ENCODE measurements around the gene SULF2.

The SULF2 gene

DNA sequence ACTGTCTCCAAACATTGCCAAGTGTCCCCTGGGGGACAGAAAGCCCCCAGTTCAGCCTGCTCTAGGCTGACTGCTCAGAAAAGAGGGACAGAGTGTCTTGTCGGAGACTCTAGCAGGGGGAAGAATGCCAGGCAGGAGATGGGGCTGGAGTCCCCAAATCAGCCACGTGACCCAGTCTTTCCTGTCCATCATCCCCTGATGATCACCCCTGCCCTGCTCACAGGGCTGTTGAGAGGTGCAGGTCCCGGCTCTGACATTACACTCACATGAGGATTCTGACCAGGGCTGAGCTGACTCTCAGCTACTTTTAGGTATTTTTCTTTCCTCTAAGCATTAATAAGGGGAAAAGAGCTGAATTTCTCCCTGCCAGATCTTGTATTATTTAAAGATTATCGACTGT is 115.8 kb downstream of the SULF2 start:
- FAIRE-seq (no peak), DNase-seq (ENCODE audit: insufficient read length, low spot score) (no peak)
- TF ChIP-seq, protein P1, sequence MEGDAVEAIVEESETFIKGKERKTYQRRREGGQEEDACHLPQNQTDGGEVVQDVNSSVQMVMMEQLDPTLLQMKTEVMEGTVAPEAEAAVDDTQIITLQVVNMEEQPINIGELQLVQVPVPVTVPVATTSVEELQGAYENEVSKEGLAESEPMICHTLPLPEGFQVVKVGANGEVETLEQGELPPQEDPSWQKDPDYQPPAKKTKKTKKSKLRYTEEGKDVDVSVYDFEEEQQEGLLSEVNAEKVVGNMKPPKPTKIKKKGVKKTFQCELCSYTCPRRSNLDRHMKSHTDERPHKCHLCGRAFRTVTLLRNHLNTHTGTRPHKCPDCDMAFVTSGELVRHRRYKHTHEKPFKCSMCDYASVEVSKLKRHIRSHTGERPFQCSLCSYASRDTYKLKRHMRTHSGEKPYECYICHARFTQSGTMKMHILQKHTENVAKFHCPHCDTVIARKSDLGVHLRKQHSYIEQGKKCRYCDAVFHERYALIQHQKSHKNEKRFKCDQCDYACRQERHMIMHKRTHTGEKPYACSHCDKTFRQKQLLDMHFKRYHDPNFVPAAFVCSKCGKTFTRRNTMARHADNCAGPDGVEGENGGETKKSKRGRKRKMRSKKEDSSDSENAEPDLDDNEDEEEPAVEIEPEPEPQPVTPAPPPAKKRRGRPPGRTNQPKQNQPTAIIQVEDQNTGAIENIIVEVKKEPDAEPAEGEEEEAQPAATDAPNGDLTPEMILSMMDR (IDR thresholded peaks at IDR 0.05; ENCODE audit: insufficient read depth, missing control alignments): no peak

DNA sequence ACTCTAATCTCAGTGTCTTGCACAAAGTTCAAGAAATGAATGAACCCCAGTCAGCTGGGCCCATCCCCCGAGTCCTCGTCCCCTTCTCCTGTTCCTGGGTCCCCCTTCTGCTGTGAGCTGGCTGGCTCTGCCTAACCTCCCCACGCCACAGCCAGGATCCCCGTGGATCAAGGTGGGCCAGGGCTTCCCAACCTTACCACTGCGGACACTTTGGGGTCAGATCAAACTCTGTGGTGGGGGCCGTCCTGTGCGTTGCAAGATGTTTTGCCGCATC is 116.2 kb downstream of the SULF2 start:
- FAIRE-seq: no peak
- DNase-seq (ENCODE audit: insufficient read length, low spot score): no peak
- TF ChIP-seq, protein P1 (IDR thresholded peaks at IDR 0.05; ENCODE audit: insufficient read depth, missing control alignments): no peak

- no peak for DNase-seq (ENCODE audit: insufficient read length, low spot score)
- no peak for FAIRE-seq
- TF ChIP-seq, protein P1 (IDR thresholded peaks at IDR 0.05; ENCODE audit: insufficient read depth, missing control alignments): no peak
Observed at GRCh38 chr20:47668313-47669151, 116.7 kb downstream of the SULF2 start.

DNA sequence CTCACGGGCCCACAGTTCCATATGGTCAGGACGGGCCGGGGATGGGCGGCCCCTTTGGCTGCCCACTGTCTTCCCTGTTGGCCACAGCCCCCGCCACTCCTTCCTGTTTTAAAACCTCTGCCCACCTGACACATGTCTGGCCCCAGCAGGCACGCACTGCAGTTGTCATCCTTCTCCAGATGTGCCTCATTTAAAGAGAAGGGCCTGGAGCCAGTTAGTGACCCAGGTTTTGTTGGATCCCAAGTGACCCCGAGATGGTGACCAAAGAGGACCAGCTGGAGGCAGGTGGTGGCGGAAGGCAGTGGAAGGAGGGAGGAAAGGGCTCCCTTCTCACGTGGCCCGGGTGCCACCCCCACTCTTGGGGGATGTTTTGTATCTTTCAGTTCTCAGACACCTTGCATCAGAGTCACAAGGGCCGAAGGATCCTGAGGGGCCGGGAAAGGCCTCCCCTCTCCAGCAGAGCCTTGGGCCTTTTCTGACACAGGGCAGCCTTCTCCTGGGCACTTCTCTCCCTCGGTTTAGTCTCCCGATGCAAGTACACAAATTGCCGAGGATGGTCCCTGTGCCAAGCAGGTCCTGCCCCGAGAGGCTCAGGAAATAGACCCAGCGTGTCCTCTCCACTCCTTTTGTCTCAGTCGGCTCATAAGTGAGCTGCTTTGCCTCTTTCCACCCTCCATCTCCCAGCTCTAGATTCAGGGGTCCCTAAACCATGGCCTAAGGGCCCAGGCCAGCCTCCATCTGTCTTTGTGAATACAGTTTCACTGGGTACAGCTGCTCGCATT is 117.6 kb downstream of the SULF2 start:
- TF ChIP-seq, protein P1 (IDR thresholded peaks at IDR 0.05; ENCODE audit: insufficient read depth, missing control alignments): no peak
- DNase-seq (ENCODE audit: insufficient read length, low spot score) (no peak), FAIRE-seq (no peak)

- DNase-seq (ENCODE audit: insufficient read length, low spot score) (no peak), FAIRE-seq (no peak)
- TF ChIP-seq, protein P1 (IDR thresholded peaks at IDR 0.05; ENCODE audit: insufficient read depth, missing control alignments): no peak
Observed at GRCh38 chr20:47667086-47667485, 118.2 kb downstream of the SULF2 start.

GRCh38 chr20:47666304-47666703 is 119.0 kb downstream of the SULF2 start:
- TF ChIP-seq, protein P1 (IDR thresholded peaks at IDR 0.05; ENCODE audit: insufficient read depth, missing control alignments): no peak
- no peak for DNase-seq (ENCODE audit: insufficient read length, low spot score)
- FAIRE-seq: no peak
